MM.1S (cell line): ENCODE measurements around the gene RPS6KA3.
A peak's percentile ranks its signal among the peaks of the same experiment; 100 is the strongest.

Source experiments
- DNase-seq: peaks from one replicate; pipeline ENCODE4 v3.0.0-alpha.2; 2015
- H2AFZ ChIP-seq: fragments of 300-600 bp; sonication (generic); 2 replicates; pipeline ENCODE4 v1.6.0; 2016; ENCODE audit warnings: antibody characterized with exemption, low read length
- H3F3A ChIP-seq: fragments of 300-600 bp; sonication (generic); 2 replicates; pipeline ENCODE4 v1.6.1; 2016; ENCODE audit warnings: mild to moderate bottlenecking, antibody characterized with exemption, low read length, moderate library complexity, mixed read lengths; ENCODE audit not compliant: insufficient read depth
- H3K27ac ChIP-seq: fragments of 300-600 bp; sonication (generic); 2 replicates; pipeline ENCODE4 v1.5.1; 2016; ENCODE audit warnings: mild to moderate bottlenecking, low read length
- H3K27me3 ChIP-seq: fragments of 300-600 bp; sonication (generic); replicated peaks from 2 replicates; pipeline ENCODE4 v1.6.0; 2016; ENCODE audit warnings: low read length; ENCODE audit not compliant: insufficient read depth
- H3K36me3 ChIP-seq: fragments of 300-600 bp; sonication (generic); replicated peaks from 2 replicates; pipeline ENCODE4 v1.6.1; 2016; ENCODE audit warnings: mild to moderate bottlenecking, low read length, mixed read lengths; ENCODE audit not compliant: insufficient read depth
- H3K4me1 ChIP-seq: fragments of 300-600 bp; sonication (generic); 2 replicates; pipeline ENCODE4 v1.6.1; 2016; ENCODE audit warnings: low read length, mixed read lengths
- H3K4me2 ChIP-seq: fragments of 300-600 bp; sonication (generic); 2 replicates; pipeline ENCODE4 v1.6.0; 2016; ENCODE audit warnings: low read depth, low read length
- H3K4me3 ChIP-seq: fragments of 300-600 bp; sonication (generic); 2 replicates; pipeline ENCODE4 v1.5.1; 2016; ENCODE audit warnings: low read length, mixed read lengths
- H3K79me2 ChIP-seq: fragments of 300-600 bp; sonication (generic); 2 replicates; pipeline ENCODE4 v1.6.1; 2016; ENCODE audit warnings: mixed run types, low read length, mixed read lengths
- H3K9ac ChIP-seq: fragments of 300-600 bp; sonication (generic); 2 replicates; pipeline ENCODE4 v1.6.1; 2016; ENCODE audit warnings: low read length, mixed read lengths
- H3K9me2 ChIP-seq: fragments of 300-600 bp; sonication (generic); replicated peaks from 2 replicates; pipeline ENCODE4 v1.6.1; 2016; ENCODE audit warnings: mild to moderate bottlenecking, low read length, mixed read lengths; ENCODE audit not compliant: insufficient read depth
- H3K9me3 ChIP-seq: fragments of 300-600 bp; sonication (generic); replicated peaks from 2 replicates; pipeline ENCODE4 v1.6.1; 2016; ENCODE audit warnings: mild to moderate bottlenecking, low read length, mixed read lengths; ENCODE audit not compliant: insufficient read depth
- H4K20me1 ChIP-seq: fragments of 300-600 bp; sonication (generic); 2 replicates; pipeline ENCODE4 v1.6.1; 2016; ENCODE audit warnings: mild to moderate bottlenecking, low read length, moderate library complexity, mixed read lengths; ENCODE audit not compliant: insufficient read depth
- EZH2 ChIP-seq: fragments of 300-600 bp; sonication (generic); optimal IDR thresholded peaks from 2 replicates; pipeline ENCODE3; 2017; ENCODE audit warnings: low read depth, mild to moderate bottlenecking, antibody characterized with exemption, low read length, mixed read lengths
- EZH2phosphoT487 ChIP-seq: fragments of 300-600 bp; sonication (generic); IDR thresholded peaks from 2 replicates; pipeline ENCODE4 v1.6.1; 2018; ENCODE audit warnings: antibody characterized with exemption, low read length
- TF ChIP-seq, protein P1 (sequence below): fragments of 300-600 bp; sonication (generic); IDR thresholded peaks from 2 replicates; pipeline ENCODE4 v1.5.1; 2016; ENCODE audit warnings: antibody characterized with exemption, low read length, mixed read lengths

Gene RPS6KA3

GRCh38 chrX:20266810-20267606 lies at the start of gene RPS6KA3:
Gene RPS6KA3 (minus strand): TSS chrX:20266909. CDS start chrX:20266632, 277 bp downstream.
- Histone ChIP-seq H3K27ac (peak within 1 kb of the TSS; percentile 35; the same call in 1 of the 2 replicates), H3K36me3 (no peaks in the 10 kb centered on the region), H3K4me2 (peak within 1 kb of the TSS; percentile 70), H3K4me1 (peaks cover 13% of the 10 kb centered on the region; the same call in 1 of the 2 replicates), H4K20me1 (no peaks in the 10 kb centered on the region), H3K27me3 (no peaks in the 10 kb centered on the region), H3K9ac (peak within 1 kb of the TSS; percentile 68), H2AFZ (peak within 1 kb of the TSS; percentile 75), H3F3A (peaks cover 3% of the 10 kb centered on the region), H3K9me2 (no peaks in the 10 kb centered on the region), H3K4me3 (peak within 1 kb of the TSS; percentile 69), H3K79me2 (peaks cover 42% of the 10 kb centered on the region), H3K9me3 (no peaks in the 10 kb centered on the region)
- TF ChIP-seq, protein P1, sequence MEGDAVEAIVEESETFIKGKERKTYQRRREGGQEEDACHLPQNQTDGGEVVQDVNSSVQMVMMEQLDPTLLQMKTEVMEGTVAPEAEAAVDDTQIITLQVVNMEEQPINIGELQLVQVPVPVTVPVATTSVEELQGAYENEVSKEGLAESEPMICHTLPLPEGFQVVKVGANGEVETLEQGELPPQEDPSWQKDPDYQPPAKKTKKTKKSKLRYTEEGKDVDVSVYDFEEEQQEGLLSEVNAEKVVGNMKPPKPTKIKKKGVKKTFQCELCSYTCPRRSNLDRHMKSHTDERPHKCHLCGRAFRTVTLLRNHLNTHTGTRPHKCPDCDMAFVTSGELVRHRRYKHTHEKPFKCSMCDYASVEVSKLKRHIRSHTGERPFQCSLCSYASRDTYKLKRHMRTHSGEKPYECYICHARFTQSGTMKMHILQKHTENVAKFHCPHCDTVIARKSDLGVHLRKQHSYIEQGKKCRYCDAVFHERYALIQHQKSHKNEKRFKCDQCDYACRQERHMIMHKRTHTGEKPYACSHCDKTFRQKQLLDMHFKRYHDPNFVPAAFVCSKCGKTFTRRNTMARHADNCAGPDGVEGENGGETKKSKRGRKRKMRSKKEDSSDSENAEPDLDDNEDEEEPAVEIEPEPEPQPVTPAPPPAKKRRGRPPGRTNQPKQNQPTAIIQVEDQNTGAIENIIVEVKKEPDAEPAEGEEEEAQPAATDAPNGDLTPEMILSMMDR: no peak
- no peak for TF ChIP-seq EZH2phosphoT487
- no peak for TF ChIP-seq EZH2
- peak; percentile 84 for DNase-seq

DNA sequence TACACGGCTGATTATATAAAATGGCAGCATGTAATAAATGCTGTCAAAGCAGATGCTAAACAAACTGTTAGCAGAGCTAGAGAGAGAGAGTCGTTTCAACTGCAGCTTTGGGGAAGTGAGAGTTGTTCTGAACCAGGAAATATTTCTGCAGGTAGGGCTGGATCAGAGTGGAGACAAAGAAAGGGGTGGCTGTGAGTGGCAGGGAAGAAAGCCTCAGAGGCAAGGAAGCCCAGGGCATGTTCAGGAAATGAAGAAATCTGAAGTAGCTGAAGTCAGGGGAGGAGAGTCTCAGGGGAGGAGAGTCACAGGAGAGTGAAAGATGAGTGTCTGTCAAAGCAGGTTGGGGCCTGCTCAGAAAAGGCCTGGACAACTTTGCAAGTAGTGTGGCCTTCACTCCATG lies 48.4 kb upstream of the RPS6KA3 start:
- Histone ChIP-seq H3K4me1 (0 out of 2 replicates have a peak, but pooled peaks cover 2% of the 10 kb centered on the region), H2AFZ (no peak overlapping the region), H3K4me2 (no peak overlapping the region), H3K4me3 (no peak overlapping the region), H3K9me2 (no peaks in the 10 kb centered on the region), H3K9ac (no peak overlapping the region), H3K27me3 (no peaks in the 10 kb centered on the region), H3K9me3 (no peaks in the 10 kb centered on the region), H3F3A (no peaks in the 10 kb centered on the region), H3K36me3 (no peaks in the 10 kb centered on the region), H3K27ac (no peak overlapping the region), H4K20me1 (no peaks in the 10 kb centered on the region), H3K79me2 (no peaks in the 10 kb centered on the region)
- TF ChIP-seq EZH2: no peak
- TF ChIP-seq, protein P1: no peak
- DNase-seq: peak; percentile 6

DNA sequence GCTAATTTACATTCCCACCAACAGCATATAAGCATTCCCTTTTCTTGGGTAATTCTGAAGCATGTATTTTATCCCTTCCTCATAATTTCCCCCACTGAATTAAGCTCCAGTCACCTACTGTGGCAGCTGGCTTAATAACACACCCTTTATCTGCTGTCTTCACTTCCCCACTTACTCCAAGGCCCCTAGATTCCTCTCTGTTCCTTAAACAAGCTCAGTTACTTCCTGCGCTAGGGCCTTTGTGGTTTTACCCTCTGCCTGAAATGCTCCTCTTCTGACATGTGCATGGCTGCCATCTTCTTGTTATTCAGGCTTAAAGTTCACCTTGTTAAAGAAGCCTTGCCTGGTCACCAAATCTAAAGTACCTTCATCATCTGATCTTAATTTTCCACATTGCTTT lies 47.2 kb upstream of the RPS6KA3 start:
- H3K36me3 ChIP-seq: no peaks in the 10 kb centered on the region
- no peaks in the 10 kb centered on the region for H3F3A ChIP-seq
- no peaks in the 10 kb centered on the region for H4K20me1 ChIP-seq
- H3K4me2 ChIP-seq: no peak overlapping the region
- no peak overlapping the region for H3K4me3 ChIP-seq
- TF ChIP-seq EZH2 (no peak), EZH2phosphoT487 (no peak)
- TF ChIP-seq, protein P1: no peak
- H3K4me1 ChIP-seq: 0 out of 2 replicates have a peak, but pooled peaks cover 2% of the 10 kb centered on the region
- no peaks in the 10 kb centered on the region for H3K79me2 ChIP-seq
- H3K9ac ChIP-seq: no peak overlapping the region
- DNase-seq: no peak
- H3K27me3 ChIP-seq: no peaks in the 10 kb centered on the region
- no peaks in the 10 kb centered on the region for H3K9me2 ChIP-seq
- no peaks in the 10 kb centered on the region for H3K9me3 ChIP-seq
- H2AFZ ChIP-seq: no peak overlapping the region
- H3K27ac ChIP-seq: no peak overlapping the region
